ENCODE data around the gene TEX44. TPM values are rescaled to one million over a fixed set of nuclear protein-coding genes. Genes with fewer than 3 reads are reported as not detected.

TEX44 gene
- total RNA-seq, 4 donors from 2014 or later = not detected

- no peak for TF ChIP-seq CTCF (IDR thresholded peaks at IDR 0.05; ENCODE audit: low read depth)
These were observed 10.3 kb downstream of the TEX44 start for GRCh38 chr2:231602859-231603467.

GRCh38 chr2:231604101-231604684, 11.5 kb downstream of the TEX44 start:
- no peak for TF ChIP-seq CTCF (IDR thresholded peaks at IDR 0.05; ENCODE audit: low read depth)

GRCh38 chr2:231604685-231605606, 12.3 kb downstream of the TEX44 start:
- TF ChIP-seq CTCF (IDR thresholded peaks at IDR 0.05; ENCODE audit: low read depth) = no peak

- TF ChIP-seq CTCF (IDR thresholded peaks at IDR 0.05; ENCODE audit: low read depth) = no peak
These were observed 13.0 kb downstream of the TEX44 start for GRCh38 chr2:231605607-231606091.

GRCh38 chr2:231606941-231607340, 14.3 kb downstream of the TEX44 start:
- no peak for TF ChIP-seq CTCF (IDR thresholded peaks at IDR 0.05; ENCODE audit: low read depth)

- no peak for TF ChIP-seq CTCF (IDR thresholded peaks at IDR 0.05; ENCODE audit: low read depth)
These were observed 18.8 kb downstream of the TEX44 start for GRCh38 chr2:231611273-231612108.
